Brain pericyte (primary cell): ENCODE data around the gene CYP1A2.
A peak's percentile ranks its signal among the peaks of the same experiment; 100 is the strongest.
"Not testable (repeated sequence)": the region's sequence is repeated elsewhere in the genome, so short reads cannot be mapped to it uniquely, and the experiment has no call there.

Experiments
- DNase-seq: peaks from one replicate; pipeline ENCODE4 v3.0.0-alpha.2; 2012; ENCODE audit warnings: low read depth, low spot score

Gene CYP1A2

GRCh38 chr15:74776821-74777768, 28.4 kb downstream of the CYP1A2 start:
- no peak for DNase-seq

DNA sequence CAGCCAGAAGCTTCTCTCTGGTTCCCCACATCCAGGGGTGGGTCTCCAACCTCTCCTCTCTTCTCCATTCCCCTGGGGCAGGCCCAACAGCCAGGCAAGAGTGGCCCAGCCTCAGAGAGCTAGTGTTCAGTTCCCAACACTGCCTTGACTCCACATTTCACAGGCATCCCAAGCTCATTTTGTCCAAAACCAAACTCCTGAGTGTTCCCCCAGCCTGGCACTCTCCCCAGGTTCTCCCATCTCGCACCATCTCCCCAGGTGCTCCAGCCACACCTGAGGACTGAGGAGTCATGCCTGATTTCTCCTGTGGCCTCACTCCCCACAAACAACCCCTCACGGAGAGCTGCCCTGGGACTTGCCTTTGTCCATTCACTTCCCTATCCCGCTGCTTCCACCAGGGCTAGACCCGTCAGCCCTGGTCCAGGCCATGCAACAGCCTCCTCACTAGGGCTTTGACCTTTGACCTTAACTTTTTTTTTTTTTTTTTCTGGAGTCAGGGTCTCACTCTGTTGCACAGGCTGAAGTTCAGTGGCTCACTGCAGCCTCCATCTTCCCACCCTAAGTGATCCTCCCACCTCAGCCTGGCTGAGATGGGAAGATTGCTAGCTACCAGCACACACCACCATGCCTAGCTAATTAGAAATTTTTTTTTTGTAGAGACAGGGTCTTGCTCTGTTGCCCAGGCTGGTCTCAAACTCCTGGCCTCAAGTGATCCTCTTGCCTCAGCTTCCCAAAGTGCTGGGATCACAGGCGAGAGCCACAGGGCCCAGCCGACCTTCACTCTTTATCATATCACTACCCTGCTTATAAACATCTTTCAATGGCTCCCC, 29.3 kb downstream of the CYP1A2 start:
- DNase-seq: no peak

DNA sequence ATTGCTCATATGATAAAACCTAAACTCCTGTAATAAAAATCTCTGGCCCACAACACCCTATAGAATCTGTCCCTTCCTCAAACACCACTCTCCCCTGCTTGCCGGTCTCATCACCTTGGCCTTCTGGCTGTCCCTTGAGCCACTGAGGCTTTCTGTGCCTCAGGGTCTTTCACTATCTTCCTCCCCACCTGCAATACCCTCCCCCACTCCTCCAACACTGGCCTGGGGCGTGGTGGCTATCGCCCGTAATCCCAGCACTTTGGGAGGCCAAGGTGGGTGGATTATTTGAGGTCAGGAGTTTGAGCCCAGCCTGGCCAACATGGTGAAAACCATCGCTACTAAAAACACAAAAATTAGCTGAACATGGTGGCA, 29.9 kb downstream of the CYP1A2 start:
- DNase-seq: no peak

- no peak for DNase-seq
Observed at GRCh38 chr15:74779162-74779648, 30.6 kb downstream of the CYP1A2 start.

DNA sequence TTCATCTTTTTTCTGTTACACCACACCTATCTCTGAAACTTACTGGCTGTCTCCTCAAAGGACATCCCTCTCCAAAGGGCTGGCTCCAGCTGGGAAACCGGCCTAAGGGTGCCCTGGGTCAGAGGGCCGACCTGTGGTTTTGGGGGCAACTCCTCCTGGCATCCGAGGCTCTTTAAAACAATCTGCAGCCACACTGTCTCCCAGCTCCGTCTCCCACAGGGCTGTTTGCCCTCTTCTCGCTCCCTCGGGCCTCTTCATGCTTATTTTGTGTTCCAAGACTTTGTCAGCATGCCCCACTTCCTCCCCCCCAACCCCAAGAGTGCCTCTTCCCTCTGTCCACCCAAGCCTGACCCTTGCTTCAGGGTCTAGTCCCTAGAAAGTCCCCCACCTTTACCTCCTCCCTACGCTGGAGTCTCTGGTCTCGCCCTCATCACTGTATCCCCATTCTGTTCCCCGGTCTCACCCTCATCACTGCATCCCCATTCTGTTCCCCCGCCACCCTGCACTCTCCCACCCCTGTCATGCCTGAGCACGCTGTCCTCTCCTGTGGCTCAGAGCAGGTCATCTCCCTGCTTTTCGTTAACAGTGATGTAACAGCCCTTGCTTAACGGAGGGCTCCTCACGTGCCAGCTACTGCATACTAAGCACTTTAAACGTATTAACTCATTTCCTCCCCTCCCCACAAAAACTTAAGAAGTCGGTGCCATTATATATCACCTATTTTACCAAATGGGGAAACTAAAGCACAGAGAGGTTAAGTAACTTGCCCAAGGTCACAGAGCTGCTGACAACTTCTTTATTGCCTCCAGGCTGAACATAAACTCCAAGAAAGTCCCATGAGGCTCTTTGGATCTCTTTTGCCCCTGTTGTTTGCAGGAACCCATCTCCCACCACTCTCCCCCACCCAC, 32.1 kb downstream of the CYP1A2 start:
- no peak for DNase-seq

DNA sequence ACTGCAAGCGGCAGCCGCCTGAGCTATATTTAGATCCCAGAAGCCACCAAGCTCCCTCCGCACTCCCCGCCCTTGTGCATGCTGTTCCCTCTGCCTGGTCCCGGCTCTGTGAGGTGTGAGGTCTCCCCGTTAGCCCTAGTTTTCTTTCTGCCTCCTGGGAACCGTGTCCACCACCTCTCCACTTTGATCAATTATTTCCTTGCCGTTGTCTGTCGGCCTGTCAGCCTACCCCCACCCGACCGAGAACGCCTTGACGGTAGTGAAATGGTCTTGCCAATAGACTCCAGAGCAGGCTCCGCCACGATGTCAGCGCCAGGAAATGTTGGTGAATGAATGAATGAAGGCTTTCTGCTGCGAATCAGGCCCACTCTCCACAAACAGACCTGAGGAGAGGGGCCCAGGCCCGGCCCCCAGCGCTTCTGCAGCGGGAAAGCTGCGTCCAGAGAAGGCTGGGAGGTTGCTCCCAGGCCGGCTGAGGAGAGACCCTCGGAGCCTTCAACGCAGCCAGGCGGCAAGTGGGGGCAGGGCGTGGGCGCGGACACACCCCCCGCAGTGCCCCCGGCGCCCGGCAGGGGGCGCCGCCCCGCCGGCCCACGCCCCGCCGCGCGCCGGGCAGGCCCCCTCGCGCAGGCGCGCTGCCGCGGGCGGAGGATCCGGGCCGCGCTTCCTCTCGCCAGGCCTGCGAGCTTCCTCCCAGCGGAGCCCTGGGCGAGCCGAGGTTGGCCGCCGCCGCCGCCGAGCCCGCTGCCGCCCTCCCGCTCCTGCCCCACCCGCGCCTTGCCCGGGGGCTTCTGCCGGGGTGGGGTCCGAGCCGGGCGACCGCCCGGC, 33.0 kb downstream of the CYP1A2 start, which contains the start of gene CSK:
Gene CSK, plus strand, starts transcription at position 650 of the 828 bp plus-strand sequence. CDS start 16,218 bp downstream, outside the sequence.
- no peak for DNase-seq

GRCh38 chr15:74782259-74783071, 33.8 kb downstream of the CYP1A2 start:
- no peak for DNase-seq

DNA sequence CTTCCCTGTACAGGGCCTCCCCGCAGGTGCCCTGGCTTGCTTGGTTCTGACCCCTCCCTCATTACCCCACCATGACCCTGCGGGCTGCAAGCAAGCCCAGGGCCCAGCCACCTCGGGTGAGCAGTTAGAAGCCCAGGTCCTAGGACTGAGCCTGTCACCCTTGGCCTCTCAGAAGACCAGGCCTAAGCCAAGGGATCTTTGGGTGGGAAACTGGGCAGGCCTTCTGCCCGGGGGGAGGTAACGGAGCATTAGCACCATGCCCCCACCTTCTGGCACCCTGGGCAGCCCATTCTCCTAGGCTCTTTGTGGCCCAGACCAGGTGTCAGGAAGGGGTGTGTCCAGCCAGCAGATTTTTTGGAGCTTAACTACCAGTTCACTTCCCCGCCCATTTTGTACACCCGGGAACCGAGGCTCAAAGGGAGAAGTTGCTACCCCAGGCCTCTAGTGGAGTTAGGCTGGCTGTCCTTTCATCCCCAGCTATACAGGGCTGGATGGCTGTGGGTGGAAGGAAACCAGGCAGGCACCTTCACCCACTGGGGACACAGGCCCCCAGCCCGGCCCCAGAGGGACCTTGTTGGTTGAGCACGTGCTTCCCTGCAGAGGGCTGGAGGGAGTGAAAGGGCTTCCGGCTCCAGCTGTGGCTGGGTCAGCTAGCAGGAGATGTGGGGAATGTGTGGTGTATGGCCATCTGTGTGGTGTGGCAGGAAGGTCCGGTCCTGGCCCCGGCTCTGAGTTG, 34.6 kb downstream of the CYP1A2 start:
- no peak for DNase-seq

- DNase-seq: no peak
Observed at GRCh38 chr15:74783808-74784175, 35.1 kb downstream of the CYP1A2 start.

- DNase-seq: no peak
Observed at GRCh38 chr15:74784426-74785193, 36.0 kb downstream of the CYP1A2 start.

- DNase-seq: no peak
Observed at GRCh38 chr15:74785194-74786032, 36.8 kb downstream of the CYP1A2 start.

DNA sequence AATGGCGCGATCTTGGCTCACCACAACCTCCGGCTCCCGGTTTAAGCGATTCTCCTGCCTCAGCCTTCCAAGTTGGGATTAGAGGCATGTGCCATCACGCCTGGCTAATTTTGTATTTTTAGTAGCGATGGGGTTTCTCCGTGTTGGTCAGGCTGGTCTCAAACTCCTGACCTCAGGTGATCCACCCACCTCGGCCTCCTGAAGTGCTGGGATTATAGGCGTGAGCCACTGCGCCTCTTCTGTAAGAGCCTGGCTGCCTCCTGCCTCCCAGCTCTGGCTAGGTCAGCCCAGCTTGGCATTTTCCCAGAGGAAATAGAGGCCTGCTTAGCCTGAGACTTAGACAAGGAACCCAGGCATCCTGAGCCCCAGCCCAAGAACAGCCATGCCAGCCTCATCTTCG, 37.4 kb downstream of the CYP1A2 start:
- DNase-seq: not testable (repeated sequence)

DNA sequence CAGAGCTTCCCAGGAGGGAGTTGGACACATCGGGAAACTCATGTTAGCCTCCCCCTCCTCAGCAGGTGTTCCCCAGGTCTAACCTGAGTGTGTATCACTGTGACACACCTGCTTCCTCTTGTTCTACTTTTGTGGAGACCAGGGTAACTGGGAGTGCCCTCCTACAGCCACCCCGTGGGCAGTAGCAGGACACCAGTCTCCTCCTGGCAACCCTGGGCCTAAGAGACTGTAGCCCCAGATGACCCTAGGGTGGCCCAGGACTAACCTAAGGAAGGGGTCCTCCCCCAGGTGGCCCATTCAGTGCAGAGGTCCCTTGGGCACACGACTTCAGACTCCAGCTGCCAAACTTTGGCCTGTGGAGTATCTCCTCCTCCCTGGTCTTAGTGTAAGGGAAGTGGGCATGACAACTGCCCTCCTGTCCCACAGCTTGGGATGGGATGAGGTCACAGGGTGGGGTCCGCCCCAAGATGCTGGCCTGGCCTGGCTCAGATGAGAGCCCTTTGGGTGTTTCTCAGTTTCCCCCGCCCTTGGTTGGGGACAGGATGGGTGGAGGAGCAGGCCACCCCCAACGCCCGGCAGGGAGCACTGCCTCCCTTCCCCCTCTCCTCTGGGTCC, 38.0 kb downstream of the CYP1A2 start:
- no peak for DNase-seq

GRCh38 chr15:74787251-74788041, 38.8 kb downstream of the CYP1A2 start:
- DNase-seq: peak; percentile 55

DNA sequence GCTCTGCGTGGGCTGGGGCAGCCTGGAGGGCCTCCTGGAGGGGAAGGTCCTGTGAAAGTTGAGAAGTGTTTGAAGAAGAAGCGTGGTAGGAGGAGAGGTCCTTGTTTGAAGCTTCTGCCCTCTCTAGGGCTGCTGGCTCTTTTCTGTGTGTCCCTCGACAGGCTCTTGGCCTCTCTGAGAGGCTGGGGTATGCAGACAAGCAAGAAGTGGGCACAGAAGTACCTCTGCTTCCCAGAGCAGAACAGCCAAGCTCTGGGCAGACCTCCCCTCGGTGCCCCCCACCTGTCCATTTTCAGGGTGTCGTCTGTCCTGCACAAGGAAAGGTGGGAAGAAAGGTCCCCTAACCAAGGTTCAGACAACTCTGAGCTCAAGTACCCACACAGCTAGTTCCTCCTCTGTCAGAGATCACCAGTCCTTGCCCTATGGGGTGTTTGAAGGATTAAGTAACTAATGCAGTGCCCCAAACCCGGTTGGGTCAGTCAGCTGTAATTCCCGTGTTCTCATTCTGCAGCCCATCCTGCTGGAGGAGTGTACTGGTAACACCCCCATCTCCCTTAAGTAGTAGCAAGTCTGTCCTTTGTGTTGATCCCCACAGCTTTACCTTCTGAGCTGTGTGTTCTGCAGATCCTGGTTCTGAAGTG, 39.5 kb downstream of the CYP1A2 start:
- no peak for DNase-seq
